ENCODE data around the gene LANCL2.

Gene LANCL2

GRCh38 chr7:55342216-55342871 is 22.8 kb upstream of the LANCL2 start:
- DNase-seq (ENCODE audit: low spot score) = no peak
- ATAC-seq (ENCODE audit: low read depth) = no peak
- Histone ChIP-seq H3K4me1 (ENCODE audit: insufficient read depth, poor library complexity, severe bottlenecking) (no peaks in the 10 kb centered on the region), H3K9me3 (ENCODE audit: severe bottlenecking) (no peaks in the 10 kb centered on the region), H3K27ac (ENCODE audit: poor library complexity, severe bottlenecking) (no peak overlapping the region), H3K27me3 (ENCODE audit: insufficient read depth, poor library complexity, severe bottlenecking) (peaks cover 6% of the 10 kb centered on the region), H3K36me3 (ENCODE audit: low read depth) (no peaks in the 10 kb centered on the region), H3K4me3 (ENCODE audit: severe bottlenecking) (no peak overlapping the region)
- no peak for TF ChIP-seq CTCF (IDR thresholded peaks at IDR 0.05; ENCODE audit: poor library complexity, severe bottlenecking)

- TF ChIP-seq CTCF (IDR thresholded peaks at IDR 0.05; ENCODE audit: poor library complexity, severe bottlenecking) = no peak
- DNase-seq (ENCODE audit: low spot score) (no peak), ATAC-seq (ENCODE audit: low read depth) (no peak)
- Histone ChIP-seq H3K36me3 (ENCODE audit: low read depth) (no peaks in the 10 kb centered on the region), H3K9me3 (ENCODE audit: severe bottlenecking) (no peaks in the 10 kb centered on the region), H3K4me1 (ENCODE audit: insufficient read depth, poor library complexity, severe bottlenecking) (no peaks in the 10 kb centered on the region), H3K27ac (ENCODE audit: poor library complexity, severe bottlenecking) (no peak overlapping the region), H3K27me3 (ENCODE audit: insufficient read depth, poor library complexity, severe bottlenecking) (peaks cover 6% of the 10 kb centered on the region), H3K4me3 (ENCODE audit: severe bottlenecking) (no peak overlapping the region)
These were observed 21.9 kb upstream of the LANCL2 start for GRCh38 chr7:55343002-55343781.

GRCh38 chr7:55343860-55344606 is 21.1 kb upstream of the LANCL2 start:
- Histone ChIP-seq H3K4me1 (ENCODE audit: insufficient read depth, poor library complexity, severe bottlenecking) (peaks cover 6% of the 10 kb centered on the region), H3K27ac (ENCODE audit: poor library complexity, severe bottlenecking) (no peak overlapping the region), H3K4me3 (ENCODE audit: severe bottlenecking) (no peak overlapping the region), H3K27me3 (ENCODE audit: insufficient read depth, poor library complexity, severe bottlenecking) (peaks cover 6% of the 10 kb centered on the region), H3K9me3 (ENCODE audit: severe bottlenecking) (no peaks in the 10 kb centered on the region), H3K36me3 (ENCODE audit: low read depth) (no peaks in the 10 kb centered on the region)
- no peak for TF ChIP-seq CTCF (IDR thresholded peaks at IDR 0.05; ENCODE audit: poor library complexity, severe bottlenecking)
- no peak for ATAC-seq (ENCODE audit: low read depth)
- DNase-seq (ENCODE audit: low spot score) = peak; percentile 63

GRCh38 chr7:55344840-55345239 is 20.3 kb upstream of the LANCL2 start:
- no peak for DNase-seq (ENCODE audit: low spot score)
- peaks cover 7% of the 10 kb centered on the region for H3K4me1 ChIP-seq (ENCODE audit: insufficient read depth, poor library complexity, severe bottlenecking)
- TF ChIP-seq CTCF (IDR thresholded peaks at IDR 0.05; ENCODE audit: poor library complexity, severe bottlenecking) = no peak
- no peaks in the 10 kb centered on the region for H3K9me3 ChIP-seq (ENCODE audit: severe bottlenecking)
- no peak for ATAC-seq (ENCODE audit: low read depth)
- no peaks in the 10 kb centered on the region for H3K36me3 ChIP-seq (ENCODE audit: low read depth)
- peaks cover 6% of the 10 kb centered on the region for H3K27me3 ChIP-seq (ENCODE audit: insufficient read depth, poor library complexity, severe bottlenecking)
- H3K4me3 ChIP-seq (ENCODE audit: severe bottlenecking) = no peak overlapping the region
- H3K27ac ChIP-seq (ENCODE audit: poor library complexity, severe bottlenecking) = no peak overlapping the region

Measured in RWPE2 (cell line).